H1 (cell line): ENCODE results near the gene TDRD5. TPM values are rescaled to one million over a fixed set of nuclear protein-coding genes. Genes with fewer than 3 reads are reported as not detected.
"Not testable (repeated sequence)": the region's sequence is repeated elsewhere in the genome, so short reads cannot be mapped to it uniquely, and the experiment has no call there.

ENCODE experiments used
- CTCF ChIA-PET: fragments of 300-600 bp; sonication (Branson Sonifier 250); formaldehyde crosslinking; loops from one replicate; lab custom pipeline; 2021; ENCODE audit not compliant: partially characterized antibody; lab: Charles Lee
- POLR2A ChIA-PET: fragments of 300-600 bp; sonication (Branson Sonifier 250); formaldehyde crosslinking; loops from one replicate; lab custom pipeline; 2021; ENCODE audit warnings: inconsistent platforms; ENCODE audit not compliant: partially characterized antibody; lab: Charles Lee
- DNase-seq, 2 experiments: peaks; one replicate each; pipeline versions ENCODE4 v3.0.0 to v3.0.0-alpha.2; 2010 to 2022; ENCODE audit warnings: low spot score in 2 of 2, low read depth in 1 of 2, mixed read lengths in 1 of 2
- FAIRE-seq: peaks from 2 replicates; lab custom pipeline; 2011; peaks lifted over from hg19 to GRCh38; lab: Jason Lieb, UNC
- H2AFZ ChIP-seq: 2 replicates; pipeline ENCODE4 v1.8.1; 2012; ENCODE audit warnings: low read length, inconsistent platforms
- H2AK5ac ChIP-seq: 2 replicates; pipeline ENCODE4 v1.6.1; 2013; ENCODE audit warnings: low read depth, low read length
- H2BK120ac ChIP-seq: replicated peaks from 2 replicates; pipeline ENCODE3; 2013; ENCODE audit warnings: low read depth, low read length, inconsistent platforms
- H2BK12ac ChIP-seq: 2 replicates; pipeline ENCODE4 v1.6.1; 2013; ENCODE audit warnings: low read depth, low read length
- H2BK15ac ChIP-seq: 2 replicates; pipeline ENCODE4 v1.6.1; 2013; ENCODE audit warnings: low read length
- H2BK20ac ChIP-seq: 2 replicates; pipeline ENCODE4 v1.6.1; 2013; ENCODE audit warnings: low read length
- H2BK5ac ChIP-seq: 2 replicates; pipeline ENCODE4 v1.6.1; 2013; ENCODE audit warnings: low read depth, low read length
- H3K14ac ChIP-seq: 2 replicates; pipeline ENCODE4 v1.6.1; 2013; ENCODE audit warnings: inconsistent platforms; ENCODE audit not compliant: insufficient read length
- H3K18ac ChIP-seq: 2 replicates; pipeline ENCODE4 v1.6.1; 2013; ENCODE audit warnings: low read length; ENCODE audit errors: extremely low read depth
- H3K23ac ChIP-seq: 2 replicates; pipeline ENCODE4 v1.6.1; 2013; ENCODE audit warnings: inconsistent platforms; ENCODE audit not compliant: insufficient read length
- H3K23me2 ChIP-seq: 2 replicates; pipeline ENCODE4 v1.6.1; 2013; ENCODE audit warnings: low read depth, low read length
- H3K27ac ChIP-seq: 2 replicates; pipeline ENCODE4 v1.6.1; 2011; ENCODE audit warnings: low read depth, low read length, inconsistent platforms
- H3K27me3 ChIP-seq, 4 experiments: replicated peaks in 1 of 4; 1 replicate in 1 of 4; 2 replicates in 3 of 4; pipeline versions ENCODE4 v1.6.1 to v1.8.1; 2011 to 2013; ENCODE audit warnings: low read length in 3 of 4, mild to moderate bottlenecking in 3 of 4, inconsistent platforms in 2 of 4, mixed read lengths in 2 of 4, moderate library complexity in 1 of 4; ENCODE audit not compliant: control insufficient read depth in 3 of 4, insufficient read depth in 3 of 4; ENCODE audit errors: extremely low read depth in 1 of 4
- H3K36me3 ChIP-seq, 4 experiments: 2 replicates each; pipeline versions ENCODE4 v1.6.1 to v1.8.1; 2011 to 2013; ENCODE audit warnings: mild to moderate bottlenecking in 4 of 4, low read length in 3 of 4, moderate library complexity in 2 of 4, control low read depth in 1 of 4, inconsistent platforms in 1 of 4; ENCODE audit not compliant: insufficient read depth in 4 of 4, control insufficient read depth in 2 of 4
- H3K4ac ChIP-seq: replicated peaks from 2 replicates; pipeline ENCODE3; 2013; ENCODE audit warnings: low read length, low read depth, mixed read lengths, inconsistent platforms; ENCODE audit not compliant: insufficient read length
- H3K4me1 ChIP-seq, 4 experiments: replicated peaks in 1 of 4; 1 replicate in 1 of 4; 2 replicates in 3 of 4; pipeline versions ENCODE4 v1.6.1 to v1.8.1; 2011 to 2013; ENCODE audit warnings: low read length in 3 of 4, inconsistent platforms in 2 of 4, mixed read lengths in 1 of 4; ENCODE audit not compliant: insufficient read depth in 4 of 4, control insufficient read depth in 3 of 4
- H3K4me2 ChIP-seq, 2 experiments: 2 replicates each; pipeline versions ENCODE4 v1.6.1 to v1.8.1; 2011 to 2013; ENCODE audit warnings: low read depth in 2 of 2, low read length in 2 of 2, control low read depth in 1 of 2, inconsistent platforms in 1 of 2, mild to moderate bottlenecking in 1 of 2; ENCODE audit not compliant: insufficient read depth in 1 of 2
- H3K4me3 ChIP-seq, 4 experiments: fragments of 200-600, 300-600 bp in 1 of 4; sonication (generic), shearing (Covaris generic), sonication (Bioruptor Twin) in 1 of 4; 2 replicates each; pipeline versions ENCODE4 v1.5.1 to v1.8.1; 2011 to 2016; ENCODE audit warnings: low read length in 4 of 4, low read depth in 3 of 4, control low read depth in 2 of 4, inconsistent platforms in 2 of 4, mild to moderate bottlenecking in 2 of 4, mixed read lengths in 1 of 4, moderate library complexity in 1 of 4; ENCODE audit not compliant: insufficient read depth in 2 of 4; ENCODE audit errors: extremely low read depth in 1 of 4
- H3K56ac ChIP-seq: replicated peaks from 2 replicates; pipeline ENCODE3; 2013; ENCODE audit warnings: low read depth, mild to moderate bottlenecking, mixed read lengths, low read length, inconsistent platforms; ENCODE audit not compliant: insufficient read length
- H3K79me1 ChIP-seq: 2 replicates; pipeline ENCODE4 v1.6.1; 2013; ENCODE audit warnings: low read depth, low read length, control low read depth
- H3K79me2 ChIP-seq, 2 experiments: 2 replicates each; pipeline versions ENCODE4 v1.6.1 to v1.8.1; 2012 to 2013; ENCODE audit warnings: low read length in 2 of 2, mild to moderate bottlenecking in 2 of 2, inconsistent platforms in 1 of 2; ENCODE audit not compliant: insufficient read depth in 2 of 2, control insufficient read depth in 1 of 2
- H3K9ac ChIP-seq, 4 experiments: replicated peaks in 1 of 4; 1 replicate in 1 of 4; 2 replicates in 3 of 4; pipeline versions ENCODE4 v1.6.1 to v1.8.1; 2011 to 2013; ENCODE audit warnings: low read depth in 3 of 4, low read length in 3 of 4, control low read depth in 2 of 4, mild to moderate bottlenecking in 2 of 4, moderate library complexity in 2 of 4, inconsistent platforms in 1 of 4; ENCODE audit errors: extremely low read depth in 1 of 4
- H3K9me3 ChIP-seq, 2 experiments: 2 replicates each; pipeline versions ENCODE4 v1.6.1 to v1.8.1; 2012 to 2013; ENCODE audit warnings: mild to moderate bottlenecking in 2 of 2, moderate library complexity in 2 of 2, control low read depth in 1 of 2, inconsistent platforms in 1 of 2, low read depth in 1 of 2, low read length in 1 of 2, mixed read lengths in 1 of 2; ENCODE audit not compliant: insufficient read depth in 2 of 2
- H4K20me1 ChIP-seq, 2 experiments: replicated peaks in 1 of 2; 2 replicates each; pipeline versions ENCODE3 to v1.8.1; 2011 to 2013; ENCODE audit warnings: inconsistent platforms in 2 of 2, low read length in 2 of 2, mild to moderate bottlenecking in 1 of 2; ENCODE audit not compliant: insufficient read depth in 2 of 2, control insufficient read depth in 1 of 2
- H4K5ac ChIP-seq: 2 replicates; pipeline ENCODE4 v1.6.1; 2013; ENCODE audit warnings: low read length, low read depth, mixed read lengths, inconsistent platforms; ENCODE audit not compliant: insufficient read length
- H4K8ac ChIP-seq: 2 replicates; pipeline ENCODE4 v1.8.0; 2013; ENCODE audit warnings: mild to moderate bottlenecking, moderate library complexity, low read length, inconsistent platforms; ENCODE audit not compliant: insufficient read depth; ENCODE audit errors: extremely low read depth
- H4K91ac ChIP-seq: replicated peaks from 2 replicates; pipeline ENCODE3; 2013; ENCODE audit warnings: low read length, mixed read lengths, inconsistent platforms; ENCODE audit not compliant: insufficient read length
- GTF2F1 ChIP-seq: IDR thresholded peaks from 2 replicates; pipeline ENCODE4 v1.6.1; 2012; ENCODE audit warnings: low read depth, low read length, improper control_type of control experiment, borderline replicate concordance
- WGBS, 2 experiments: shearing (Covaris generic) in 1 of 2; methylation state at CpG; one replicate each; pipeline versions ENCODE4 v1.1.6 to v1.1.7; 2013 to 2015; ENCODE audit warnings: low lambda C conversion rate in 2 of 2, mixed read lengths in 2 of 2, inconsistent platforms in 1 of 2, low coverage in 1 of 2, missing lambda C conversion rate in 1 of 2; ENCODE audit not compliant: insufficient replicate concordance in 2 of 2, insufficient coverage in 1 of 2, insufficient read length in 1 of 2; ENCODE audit errors: extremely low coverage in 1 of 2, missing lambda C conversion rate in 1 of 2; 5-methylcytosine and 5-hydroxymethylcytosine counted together
- polyA plus RNA-seq, 7 experiments: library from polyadenylated mRNA; depleted of rRNA in 3 of 7; stranded (reverse) in 5 of 7; unstranded in 2 of 7; fragments of >200 nt in 5 of 7; fragments of 200-250 nt in 2 of 7; gene quantifications; 1 replicate in 5 of 7; 2 replicates in 1 of 7; 4 replicates in 1 of 7; pipeline versions ENCODE4 v1.2.1 to v1.2.3, GENCODE V29; 2011 to 2013; ENCODE audit warnings: missing spikeins in 2 of 7, mixed read lengths in 2 of 7
- total RNA-seq: library from RNA; stranded (reverse); fragmentation: NEBNext Ultra II Directional; extraction: Animal tissue kit (Norgen Biotek cat#: 25700); gene quantifications from 2 replicates; pipeline ENCODE4 v1.2.1, GENCODE V29; 2021

The TDRD5 gene
- total and polyA plus RNA-seq, 2 of the 8 experiments (the other 6 are each of a cell fraction or from before 2014, with no cell fraction given) = 0.53 to 1.4 TPM

- TF ChIP-seq GTF2F1 = no peak
Observed at GRCh38 chr1:179677882-179678281, 86.2 kb downstream of the TDRD5 start (continued).

- H3K4me2 ChIP-seq, H3K23ac ChIP-seq, H2BK5ac ChIP-seq, H3K9ac ChIP-seq, POLR2A ChIA-PET, H3K79me1 ChIP-seq, DNase-seq, H2AFZ ChIP-seq, H3K36me3 ChIP-seq, H3K4me1 ChIP-seq, H3K18ac ChIP-seq, H3K4me3 ChIP-seq, H4K20me1 ChIP-seq, H3K9me3 ChIP-seq, H4K8ac ChIP-seq, H2BK15ac ChIP-seq, H3K56ac ChIP-seq, H3K4ac ChIP-seq, H3K23me2 ChIP-seq, FAIRE-seq, H3K27me3 ChIP-seq, H2BK12ac ChIP-seq, H4K91ac ChIP-seq, H3K79me2 ChIP-seq, H3K27ac ChIP-seq, H2BK120ac ChIP-seq, H2BK20ac ChIP-seq, H4K5ac ChIP-seq, H3K14ac ChIP-seq, H2AK5ac ChIP-seq: not testable (repeated sequence)
- 87% methylated on average over 4 of the region's 6 CpGs; no CpG with 5 or more reads in 1 of the 2 experiments for WGBS, 2 experiments
- CTCF ChIA-PET = interaction anchor here (2.5 to 4.2 kb wide), 2 partner anchors 11 to 116 kb away, joined by 12 to 15 read pairs; no protein-coding TSS in a partner anchor
Observed at GRCh38 chr1:179694530-179694929, 102.9 kb downstream of the TDRD5 start.
